ENCODE results near the gene OSTN.

OSTN gene

GRCh38 chr3:191296041-191296541 lies 97.0 kb downstream of the OSTN start:
- H3K27me3 ChIP-seq (ENCODE audit: control insufficient read depth, insufficient read depth, low read length) = no peaks in the 10 kb centered on the region
- H3K4me2 ChIP-seq (ENCODE audit: low read length) = no peak overlapping the region
- H3K4me1 ChIP-seq (ENCODE audit: control insufficient read depth, insufficient read depth, low read length) = no peaks in the 10 kb centered on the region
- no peaks in the 10 kb centered on the region for H3K36me3 ChIP-seq (ENCODE audit: insufficient read depth, low read length)
- H3K4me3 ChIP-seq (ENCODE audit: low read length) = no peak overlapping the region
- H3K9me3 ChIP-seq (replicated peaks; ENCODE audit: low read length) = no peaks in the 10 kb centered on the region
- H3K9ac ChIP-seq (ENCODE audit: low read depth, low read length) = no peak overlapping the region

DNA sequence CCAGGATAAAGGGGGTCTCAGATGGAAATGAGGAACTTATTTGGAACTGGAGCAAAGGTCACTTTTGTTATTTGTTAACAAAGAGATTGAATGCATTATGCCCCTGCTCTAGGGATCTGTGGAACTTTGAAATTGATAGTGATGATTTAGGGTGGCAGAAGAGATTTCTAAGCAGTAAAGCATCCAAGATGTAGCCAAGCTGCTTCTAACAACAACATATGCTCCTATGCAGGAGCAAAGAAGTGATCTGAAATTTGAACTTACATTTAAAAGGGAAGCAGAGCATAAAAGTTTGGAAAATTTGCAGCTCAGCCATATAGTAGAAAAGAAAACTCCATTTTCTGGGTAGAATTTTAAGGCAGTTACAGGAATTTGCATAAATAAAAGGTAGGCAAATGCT lies 99.8 kb downstream of the OSTN start:
- Histone ChIP-seq H3K36me3 (ENCODE audit: insufficient read depth, low read length) (no peaks in the 10 kb centered on the region), H3K9me3 (replicated peaks; ENCODE audit: low read length) (no peaks in the 10 kb centered on the region), H3K4me1 (ENCODE audit: control insufficient read depth, insufficient read depth, low read length) (no peaks in the 10 kb centered on the region), H3K4me3 (ENCODE audit: low read length) (no peak overlapping the region), H3K4me2 (ENCODE audit: low read length) (no peak overlapping the region), H3K9ac (ENCODE audit: low read depth, low read length) (no peak overlapping the region), H3K27me3 (ENCODE audit: control insufficient read depth, insufficient read depth, low read length) (no peaks in the 10 kb centered on the region)

DNA sequence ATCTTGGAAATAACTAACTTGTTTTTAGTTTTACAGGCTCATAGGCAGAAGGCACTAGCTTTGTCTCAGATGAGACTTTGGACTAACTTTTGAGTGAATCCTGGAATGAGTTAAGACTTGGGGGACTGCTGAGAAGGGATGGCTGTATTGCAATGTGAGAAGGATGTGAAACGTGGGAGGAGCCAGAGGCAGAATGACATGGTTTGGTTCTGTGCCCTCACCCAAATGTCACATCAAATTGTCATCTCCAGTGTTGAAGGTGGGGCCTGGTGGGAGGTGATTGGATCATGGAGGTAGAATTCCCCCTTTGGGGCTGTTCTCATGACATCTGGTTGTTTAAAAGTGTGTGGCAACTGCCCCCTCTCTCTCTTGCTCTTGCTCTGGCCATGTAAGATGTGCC lies 101.4 kb downstream of the OSTN start:
- no peak overlapping the region for H3K4me3 ChIP-seq (ENCODE audit: low read length)
- H3K4me2 ChIP-seq (ENCODE audit: low read length) = no peak overlapping the region
- H3K9me3 ChIP-seq (replicated peaks; ENCODE audit: low read length) = no peaks in the 10 kb centered on the region
- no peak overlapping the region for H3K9ac ChIP-seq (ENCODE audit: low read depth, low read length)
- no peaks in the 10 kb centered on the region for H3K27me3 ChIP-seq (ENCODE audit: control insufficient read depth, insufficient read depth, low read length)
- no peaks in the 10 kb centered on the region for H3K4me1 ChIP-seq (ENCODE audit: control insufficient read depth, insufficient read depth, low read length)
- H3K36me3 ChIP-seq (ENCODE audit: insufficient read depth, low read length) = no peaks in the 10 kb centered on the region

- no peaks in the 10 kb centered on the region for H3K27me3 ChIP-seq (ENCODE audit: control insufficient read depth, insufficient read depth, low read length)
- no peaks in the 10 kb centered on the region for H3K36me3 ChIP-seq (ENCODE audit: insufficient read depth, low read length)
- no peaks in the 10 kb centered on the region for H3K9me3 ChIP-seq (replicated peaks; ENCODE audit: low read length)
- no peak overlapping the region for H3K4me3 ChIP-seq (ENCODE audit: low read length)
- no peaks in the 10 kb centered on the region for H3K4me1 ChIP-seq (ENCODE audit: control insufficient read depth, insufficient read depth, low read length)
- no peak overlapping the region for H3K4me2 ChIP-seq (ENCODE audit: low read length)
- H3K9ac ChIP-seq (ENCODE audit: low read depth, low read length) = no peak overlapping the region
Measured at GRCh38 chr3:191301017-191301416, 102.0 kb downstream of the OSTN start.

DNA sequence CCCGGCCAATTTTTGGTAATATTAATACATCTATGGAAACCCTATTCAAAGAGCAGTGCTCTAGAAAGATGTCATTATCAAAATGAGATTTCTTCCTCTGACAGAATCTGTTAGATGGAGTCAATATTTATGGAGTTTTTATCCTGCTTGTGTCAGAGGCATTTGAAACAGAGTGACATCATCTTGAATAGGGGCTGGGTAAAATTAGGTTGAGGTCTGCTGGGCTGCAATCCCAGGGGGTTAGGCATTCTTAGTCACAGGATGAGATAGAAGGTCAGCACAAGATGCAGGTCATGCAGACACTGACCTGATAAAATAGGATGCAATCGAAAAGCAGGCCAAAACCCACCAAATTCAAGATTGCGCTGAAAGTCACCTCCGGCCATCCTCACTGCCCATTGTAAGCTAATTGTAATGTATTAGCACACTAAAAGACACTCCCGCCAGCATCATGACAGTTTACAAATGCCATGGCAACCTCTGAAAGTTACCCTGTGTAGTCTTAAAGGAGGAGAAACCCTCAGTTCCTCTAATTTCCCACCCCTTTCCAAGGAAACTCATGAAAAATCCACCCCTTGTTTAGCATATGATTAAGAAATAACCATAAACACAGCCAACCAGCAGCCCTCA lies 102.9 kb downstream of the OSTN start:
- no peak overlapping the region for H3K9ac ChIP-seq (ENCODE audit: low read depth, low read length)

DNA sequence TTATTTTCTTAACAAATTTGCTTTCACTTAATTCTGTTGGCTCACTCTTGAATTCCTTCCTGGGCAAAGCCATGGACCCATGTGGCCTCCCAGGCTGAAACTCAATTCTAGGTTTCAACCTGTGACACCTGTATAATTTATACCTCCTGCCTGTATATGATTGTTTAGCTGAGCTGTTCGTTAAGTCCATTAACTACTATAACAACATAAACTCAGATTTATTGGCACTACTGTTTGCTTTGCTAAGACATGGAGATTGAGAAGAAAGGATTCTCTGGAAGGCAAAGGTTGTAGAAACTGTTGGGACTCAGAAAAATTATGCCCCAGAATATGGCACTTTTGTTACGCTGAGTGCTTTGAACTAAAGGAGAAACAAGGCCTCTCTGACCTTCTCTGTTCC lies 103.4 kb downstream of the OSTN start:
- Histone ChIP-seq H3K9me3 (replicated peaks; ENCODE audit: low read length) (no peaks in the 10 kb centered on the region), H3K36me3 (ENCODE audit: insufficient read depth, low read length) (no peaks in the 10 kb centered on the region), H3K27me3 (ENCODE audit: control insufficient read depth, insufficient read depth, low read length) (no peaks in the 10 kb centered on the region), H3K4me1 (ENCODE audit: control insufficient read depth, insufficient read depth, low read length) (no peaks in the 10 kb centered on the region), H3K4me3 (ENCODE audit: low read length) (no peak overlapping the region), H3K9ac (ENCODE audit: low read depth, low read length) (no peak overlapping the region), H3K4me2 (ENCODE audit: low read length) (no peak overlapping the region)

More for the DNA sequence above, 102.9 kb downstream of the OSTN start:
- H3K36me3 ChIP-seq (ENCODE audit: insufficient read depth, low read length) = no peaks in the 10 kb centered on the region
- H3K27me3 ChIP-seq (ENCODE audit: control insufficient read depth, insufficient read depth, low read length) = no peaks in the 10 kb centered on the region
- H3K4me3 ChIP-seq (ENCODE audit: low read length) = no peak overlapping the region
- H3K9me3 ChIP-seq (replicated peaks; ENCODE audit: low read length) = no peaks in the 10 kb centered on the region
- H3K4me2 ChIP-seq (ENCODE audit: low read length) = no peak overlapping the region
- H3K4me1 ChIP-seq (ENCODE audit: control insufficient read depth, insufficient read depth, low read length) = no peaks in the 10 kb centered on the region

DNA sequence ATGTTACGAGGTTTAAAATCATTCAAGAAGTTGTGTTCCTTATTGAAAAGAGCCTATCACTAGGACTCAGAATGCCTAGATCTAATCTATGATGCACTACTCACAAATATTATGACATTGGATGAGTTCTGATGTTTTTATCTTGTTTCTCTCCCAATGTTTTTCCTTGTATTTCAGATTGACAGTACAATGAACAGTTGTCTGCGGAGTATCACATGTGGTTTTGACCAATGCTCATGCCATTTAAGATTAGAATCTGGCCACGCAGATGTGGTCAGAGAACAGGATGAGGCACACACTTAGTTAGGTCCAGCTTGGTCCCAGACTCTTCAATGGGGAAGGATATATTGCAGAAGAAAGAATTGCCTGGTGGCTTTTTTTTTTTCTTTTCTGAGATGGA lies 104.6 kb downstream of the OSTN start:
- Histone ChIP-seq H3K9ac (ENCODE audit: low read depth, low read length) (no peak overlapping the region), H3K9me3 (replicated peaks; ENCODE audit: low read length) (no peaks in the 10 kb centered on the region), H3K4me3 (ENCODE audit: low read length) (no peak overlapping the region), H3K27me3 (ENCODE audit: control insufficient read depth, insufficient read depth, low read length) (no peaks in the 10 kb centered on the region), H3K4me2 (ENCODE audit: low read length) (no peak overlapping the region), H3K4me1 (ENCODE audit: control insufficient read depth, insufficient read depth, low read length) (no peaks in the 10 kb centered on the region), H3K36me3 (ENCODE audit: insufficient read depth, low read length) (no peaks in the 10 kb centered on the region)

GRCh38 chr3:191306428-191306827 lies 107.4 kb downstream of the OSTN start:
- Histone ChIP-seq H3K4me3 (ENCODE audit: low read length) (no peak overlapping the region), H3K36me3 (ENCODE audit: insufficient read depth, low read length) (no peaks in the 10 kb centered on the region), H3K9ac (ENCODE audit: low read depth, low read length) (no peak overlapping the region), H3K4me2 (ENCODE audit: low read length) (no peak overlapping the region), H3K9me3 (replicated peaks; ENCODE audit: low read length) (no peaks in the 10 kb centered on the region), H3K4me1 (ENCODE audit: control insufficient read depth, insufficient read depth, low read length) (no peaks in the 10 kb centered on the region), H3K27me3 (ENCODE audit: control insufficient read depth, insufficient read depth, low read length) (no peaks in the 10 kb centered on the region)

DNA sequence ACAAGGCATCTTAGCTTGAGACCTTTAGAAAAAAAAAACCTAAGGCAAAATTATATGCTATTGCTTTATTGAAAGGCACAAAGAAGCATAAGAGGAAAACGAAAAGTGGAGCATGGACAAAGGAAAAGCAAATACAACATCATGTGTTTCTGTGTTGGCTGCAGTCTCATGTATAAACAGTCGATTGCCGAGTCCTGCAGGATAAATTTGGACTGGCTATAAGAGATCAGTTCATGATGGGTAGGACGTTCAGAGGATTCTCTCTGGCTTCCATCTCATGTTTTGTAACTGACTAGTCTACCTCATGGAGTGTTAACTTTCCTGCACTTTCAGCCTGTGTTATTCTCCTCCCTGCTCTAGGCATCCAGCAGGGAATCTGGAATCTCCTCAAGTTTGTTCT lies 108.3 kb downstream of the OSTN start:
- Histone ChIP-seq H3K4me2 (ENCODE audit: low read length) (no peak overlapping the region), H3K4me3 (ENCODE audit: low read length) (no peak overlapping the region), H3K4me1 (ENCODE audit: control insufficient read depth, insufficient read depth, low read length) (no peaks in the 10 kb centered on the region), H3K9me3 (replicated peaks; ENCODE audit: low read length) (no peaks in the 10 kb centered on the region), H3K27me3 (ENCODE audit: control insufficient read depth, insufficient read depth, low read length) (no peaks in the 10 kb centered on the region), H3K36me3 (ENCODE audit: insufficient read depth, low read length) (no peaks in the 10 kb centered on the region), H3K9ac (ENCODE audit: low read depth, low read length) (no peak overlapping the region)

- H3K4me1 ChIP-seq (ENCODE audit: control insufficient read depth, insufficient read depth, low read length) = no peaks in the 10 kb centered on the region
Measured at GRCh38 chr3:191313296-191313695, 114.3 kb downstream of the OSTN start.

DNA sequence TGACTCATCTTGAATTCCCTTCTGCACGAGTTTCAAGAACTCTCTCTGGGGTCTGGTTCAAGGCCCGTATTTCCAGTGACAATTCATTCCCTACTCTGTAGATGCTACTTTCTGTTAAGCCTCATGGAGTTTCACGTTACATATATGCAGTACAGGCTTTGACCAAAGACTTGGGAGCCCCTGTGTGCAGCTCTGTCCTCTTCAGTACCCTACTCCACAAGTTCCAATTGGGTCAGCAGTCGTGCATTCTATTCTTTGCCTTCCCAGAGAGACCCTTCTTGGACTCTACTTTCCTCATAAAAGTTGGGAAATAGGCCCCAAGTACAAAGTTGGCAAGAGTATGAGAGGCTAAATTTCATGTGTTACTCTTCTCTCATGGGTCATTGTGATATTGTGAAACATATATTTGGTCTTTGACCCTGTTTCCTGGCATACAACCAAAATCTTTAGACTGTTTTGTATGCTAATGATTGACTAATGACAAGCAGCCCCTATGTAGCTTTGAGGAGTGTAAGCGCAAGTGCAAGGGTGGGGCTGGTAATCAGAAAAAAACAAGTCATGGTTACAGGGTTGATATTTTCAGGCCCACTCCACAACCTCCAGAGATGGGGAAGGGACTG lies 115.2 kb downstream of the OSTN start:
- Histone ChIP-seq H3K36me3 (ENCODE audit: insufficient read depth, low read length) (no peaks in the 10 kb centered on the region), H3K9ac (ENCODE audit: low read depth, low read length) (no peak overlapping the region), H3K4me2 (ENCODE audit: low read length) (no peak overlapping the region), H3K27me3 (ENCODE audit: control insufficient read depth, insufficient read depth, low read length) (no peaks in the 10 kb centered on the region), H3K9me3 (replicated peaks; ENCODE audit: low read length) (no peaks in the 10 kb centered on the region), H3K4me1 (ENCODE audit: control insufficient read depth, insufficient read depth, low read length) (no peaks in the 10 kb centered on the region), H3K4me3 (ENCODE audit: low read length) (no peak overlapping the region)

More at GRCh38 chr3:191313296-191313695, 114.3 kb downstream of the OSTN start:
- Histone ChIP-seq H3K4me3 (ENCODE audit: low read length) (no peak overlapping the region), H3K36me3 (ENCODE audit: insufficient read depth, low read length) (no peaks in the 10 kb centered on the region), H3K27me3 (ENCODE audit: control insufficient read depth, insufficient read depth, low read length) (no peaks in the 10 kb centered on the region), H3K9ac (ENCODE audit: low read depth, low read length) (no peak overlapping the region), H3K4me2 (ENCODE audit: low read length) (no peak overlapping the region), H3K9me3 (replicated peaks; ENCODE audit: low read length) (no peaks in the 10 kb centered on the region)

Data from skeletal muscle satellite cell (primary cell).